GM12878 (cell line): ENCODE results near the gene CDK13. TPM values are rescaled to one million over a fixed set of nuclear protein-coding genes. Genes with fewer than 3 reads are reported as not detected.

ENCODE experiments used
- ATAC-seq: fragments of 200-7000 bp; cut with Tn5 transposase; 3 replicates; pipeline ENCODE4 v1.9.1; 2020; ENCODE audit warnings: mild to moderate bottlenecking, moderate library complexity
- BruUV-seq: library from RNA; stranded (reverse); fragments of 400-500 nt; replicated peaks from 2 replicates; lab custom pipeline; 2021; lab: Mats Ljungman, UMichigan
- CTCF ChIA-PET: fragments of 300-600 bp; sonication (Branson Sonifier 250); formaldehyde crosslinking; extraction: SDS; loops from one replicate; lab custom pipeline; 2021; ENCODE audit warnings: inconsistent platforms; lab: Yijun Ruan, JAX
- POLR2A ChIA-PET: fragments of 350-600 bp; formaldehyde crosslinking; extraction: SDS; loops from one replicate; lab custom pipeline; 2021; ENCODE audit warnings: inconsistent platforms; lab: Charles Lee
- RAD21 ChIA-PET: fragments of 300-600 bp; sonication (Branson Sonifier 250); formaldehyde crosslinking; loops from one replicate; lab custom pipeline; 2023; ENCODE audit warnings: antibody characterized with exemption; ENCODE audit not compliant: unreplicated experiment; lab: Charles Lee
- SMC1A ChIA-PET: fragments of 300-600 bp; sonication (Branson Sonifier 250); formaldehyde crosslinking; loops from one replicate; lab custom pipeline; 2023; ENCODE audit not compliant: unreplicated experiment, uncharacterized antibody; lab: Charles Lee
- DNase-seq: peaks from one replicate; pipeline ENCODE4 v3.0.0-alpha.2; 2011; ENCODE audit warnings: low read depth, low spot score
- FAIRE-seq: peaks from 3 replicates; lab custom pipeline; 2011; peaks lifted over from hg19 to GRCh38; lab: Jason Lieb, UNC
- H2AFZ ChIP-seq: 2 replicates; pipeline ENCODE4 v1.6.0; 2011; ENCODE audit warnings: low read depth, low read length, control low read depth; ENCODE audit not compliant: control insufficient read depth
- H3K27ac ChIP-seq: 2 replicates; pipeline ENCODE4 v1.5.1; 2011; ENCODE audit warnings: control low read depth; ENCODE audit not compliant: control insufficient read depth, insufficient read depth
- H3K27me3 ChIP-seq, 2 experiments: replicated peaks in 1 of 2; 2 replicates each; pipeline versions ENCODE4 v1.6.0 to v1.6.1; 2011; ENCODE audit warnings: low read length in 1 of 2; ENCODE audit not compliant: control insufficient read depth in 2 of 2, insufficient read depth in 2 of 2
- H3K36me3 ChIP-seq, 2 experiments: 2 replicates each; pipeline ENCODE4 v1.5.1; 2011; ENCODE audit warnings: low read length in 1 of 2; ENCODE audit not compliant: control insufficient read depth in 2 of 2, insufficient read depth in 2 of 2
- H3K4me1 ChIP-seq: 2 replicates; pipeline ENCODE4 v1.6.1; 2011; ENCODE audit warnings: mild to moderate bottlenecking, low read length, moderate library complexity, mixed read lengths; ENCODE audit not compliant: control insufficient read depth, insufficient read depth
- H3K4me2 ChIP-seq: 2 replicates; pipeline ENCODE4 v1.6.0; 2011; ENCODE audit warnings: control low read depth; ENCODE audit not compliant: control insufficient read depth, insufficient read depth
- H3K4me3 ChIP-seq: fragments of 200-600 bp; sonication (generic); 2 replicates; pipeline ENCODE4 v1.5.1; 2016
- H3K79me2 ChIP-seq: 2 replicates; pipeline ENCODE4 v1.6.0; 2011; ENCODE audit warnings: low read length; ENCODE audit not compliant: control insufficient read depth, insufficient read depth
- H3K9ac ChIP-seq: 2 replicates; pipeline ENCODE4 v1.8.0; 2011; ENCODE audit warnings: low read length, control low read depth, mixed read lengths; ENCODE audit not compliant: control insufficient read depth, insufficient read depth
- H3K9me3 ChIP-seq: replicated peaks from 3 replicates; pipeline ENCODE4 v1.5.1; 2011; ENCODE audit warnings: mild to moderate bottlenecking, low read length; ENCODE audit not compliant: control insufficient read depth, insufficient read depth
- H4K20me1 ChIP-seq: 2 replicates; pipeline ENCODE4 v1.6.0; 2011; ENCODE audit not compliant: control insufficient read depth, insufficient read depth
- ATF7 ChIP-seq: fragments of 450-650 bp; IDR thresholded peaks from 2 replicates; pipeline ENCODE4 v1.6.1; 2016; ENCODE audit warnings: low read depth, mild to moderate bottlenecking
- CBFB ChIP-seq: IDR thresholded peaks from 2 replicates; pipeline ENCODE4 v1.6.1; 2016; ENCODE audit warnings: antibody characterized with exemption, low read depth
- NFIC ChIP-seq: IDR thresholded peaks from 2 replicates; pipeline ENCODE4 v1.6.1; 2012; ENCODE audit warnings: low read depth, mild to moderate bottlenecking, inconsistent platforms, low read length, moderate library complexity
- RCOR1 ChIP-seq: conservative IDR thresholded peaks from 2 replicates; pipeline ENCODE4 v1.6.1; 2012; ENCODE audit warnings: low read depth, low read length, improper control_type of control experiment
- RELA ChIP-seq: fragments of 450-650 bp; IDR thresholded peaks from 2 replicates; pipeline ENCODE4 v1.8.0; 2014; ENCODE audit warnings: borderline replicate concordance; ENCODE audit not compliant: partially characterized antibody
- STAT3 ChIP-seq: IDR thresholded peaks from 2 replicates; pipeline ENCODE4 v1.6.1; 2011; ENCODE audit warnings: low read depth, low read length, improper control_type of control experiment
- TBL1XR1 ChIP-seq: IDR thresholded peaks from 2 replicates; pipeline ENCODE4 v1.6.1; 2012; ENCODE audit warnings: low read depth, low read length, improper control_type of control experiment
- ZNF217 ChIP-seq: fragments of 450-650 bp; IDR thresholded peaks from 2 replicates; pipeline ENCODE4 v1.6.1; 2017; ENCODE audit warnings: antibody characterized with exemption, mild to moderate bottlenecking
- ZNF622 ChIP-seq: fragments of 450-650 bp; IDR thresholded peaks from 2 replicates; pipeline ENCODE4 v1.6.1; 2017; ENCODE audit warnings: mild to moderate bottlenecking, inconsistent platforms
- WGBS: methylation state at CpG from one replicate; pipeline ENCODE4 v1.1.6; 2016; ENCODE audit warnings: low lambda C conversion rate; ENCODE audit not compliant: insufficient replicate concordance, insufficient coverage; ENCODE audit errors: missing lambda C conversion rate; 5-methylcytosine and 5-hydroxymethylcytosine counted together
- in situ Hi-C: fragments of 300-500 bp; cut with MboI; formaldehyde crosslinking; loops from 9 replicates; pipeline ENCODE4 v1.14.3; 2018; ENCODE audit warnings: mixed read lengths
- intact Hi-C: fragments of 100-400 bp; cut with micrococcal nuclease; formaldehyde crosslinking; loops from one replicate; pipeline ENCODE4 v1.14.2; 2022; ENCODE audit not compliant: unreplicated experiment
- polyA plus RNA-seq, 11 experiments: library from polyadenylated mRNA; depleted of rRNA in 4 of 11; unstranded in 6 of 11; stranded (reverse) in 5 of 11; fragments of >200 nt; fragmentation: Nextera tagmentation in 4 of 11; fragmentation: Illumina TruSeq in 1 of 11; extraction: Ambion mirVana in 4 of 11; extraction: Trizol in 1 of 11; gene quantifications; 1 replicate in 1 of 11; 2 replicates in 10 of 11; pipeline versions ENCODE4 v1.2.1 to v1.2.3, GENCODE V29; 2011 to 2016; ENCODE audit warnings: inconsistent platforms in 2 of 11, missing spikeins in 2 of 11, low read depth in 1 of 11
- total RNA-seq, 4 experiments: library from RNA; depleted of rRNA in 3 of 4; stranded (reverse); fragments of >200 nt in 3 of 4; fragmentation: Illumina TruSeq in 1 of 4; extraction: Trizol in 1 of 4; gene quantifications; 2 replicates each; pipeline versions ENCODE4 v1.2.1 to v1.2.3, GENCODE V29; 2013 to 2021
- TF ChIP-seq, protein P1 (sequence below): IDR thresholded peaks from 2 replicates; pipeline ENCODE4 v1.6.1; 2012; ENCODE audit warnings: low read depth, low read length, improper control_type of control experiment
- TF ChIP-seq, protein P2 (sequence below): IDR thresholded peaks from 2 replicates; pipeline ENCODE4 v1.6.1; 2011; ENCODE audit warnings: low read depth, low read length, improper control_type of control experiment, borderline replicate concordance

The CDK13 gene
- total and polyA plus RNA-seq, 10 of the 15 experiments (the other 5 are each of a cell fraction or from before 2014, with no cell fraction given), result 10.8 to 44.4 (median 28.0) TPM

DNA sequence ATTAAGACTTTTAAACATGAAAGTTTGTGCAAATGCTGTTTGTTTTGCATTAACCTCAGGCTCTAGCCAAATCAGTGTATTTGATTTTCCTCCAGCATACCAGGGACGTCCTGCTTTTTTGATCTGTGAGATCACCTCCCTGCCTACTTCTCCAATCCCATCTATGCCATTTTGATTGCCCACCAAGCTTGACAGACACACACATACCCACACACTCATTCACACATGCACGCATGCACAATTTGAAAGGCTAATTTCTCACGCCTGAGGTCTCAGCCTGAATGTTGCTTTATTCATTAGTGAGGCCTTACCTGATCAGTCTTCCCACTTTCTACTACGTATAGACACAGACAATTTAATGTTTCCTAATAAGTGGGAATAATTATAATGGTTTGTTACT, 53.5 kb downstream of the CDK13 start:
- FAIRE-seq, result no peak
- BruUV-seq, result no TSS peak
- no peak for TF ChIP-seq RCOR1
- no peak for TF ChIP-seq RELA
- TF ChIP-seq CBFB, result no peak
- no peak for TF ChIP-seq STAT3
- no peak for TF ChIP-seq TBL1XR1
- no peak for TF ChIP-seq NFIC
- TF ChIP-seq ZNF622, result no peak
- TF ChIP-seq, protein P1, sequence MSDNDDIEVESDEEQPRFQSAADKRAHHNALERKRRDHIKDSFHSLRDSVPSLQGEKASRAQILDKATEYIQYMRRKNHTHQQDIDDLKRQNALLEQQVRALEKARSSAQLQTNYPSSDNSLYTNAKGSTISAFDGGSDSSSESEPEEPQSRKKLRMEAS, result no peak
- TF ChIP-seq ZNF217, result no peak
- TF ChIP-seq ATF7, result no peak
- TF ChIP-seq, protein P2, sequence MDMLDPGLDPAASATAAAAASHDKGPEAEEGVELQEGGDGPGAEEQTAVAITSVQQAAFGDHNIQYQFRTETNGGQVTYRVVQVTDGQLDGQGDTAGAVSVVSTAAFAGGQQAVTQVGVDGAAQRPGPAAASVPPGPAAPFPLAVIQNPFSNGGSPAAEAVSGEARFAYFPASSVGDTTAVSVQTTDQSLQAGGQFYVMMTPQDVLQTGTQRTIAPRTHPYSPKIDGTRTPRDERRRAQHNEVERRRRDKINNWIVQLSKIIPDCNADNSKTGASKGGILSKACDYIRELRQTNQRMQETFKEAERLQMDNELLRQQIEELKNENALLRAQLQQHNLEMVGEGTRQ, result no peak
- no peak overlapping the region for H3K4me3 ChIP-seq
- no peaks in the 10 kb centered on the region for H4K20me1 ChIP-seq
- intact Hi-C loops (no loop called here), in situ Hi-C loops (no loop called here)
- no peak overlapping the region for H3K4me2 ChIP-seq
- no peak for DNase-seq
- ChIA-PET RAD21 (no interaction called here), CTCF (no interaction called here), POLR2A (interaction anchor here (0.5 to 0.7 kb wide), 3 partner anchors 27 to 521 kb away, joined by 3 to 4 read pairs (median 3); no protein-coding TSS in a partner anchor), SMC1A (no interaction called here)
- no peaks in the 10 kb centered on the region for H3K4me1 ChIP-seq
- no peak for ATAC-seq
- WGBS, result 83% methylated on average over 4 of the region's 4 CpGs
- H2AFZ ChIP-seq, result no peak overlapping the region
- peaks cover 0 to 16% of the 10 kb centered on the region in 2 experiments; a peak in 2 of 4 replicates for H3K36me3 ChIP-seq
- no peak overlapping the region for H3K27ac ChIP-seq
- no peaks in the 10 kb centered on the region for H3K9me3 ChIP-seq
- H3K27me3 ChIP-seq, result no peaks in the 10 kb centered on the region
- no peak overlapping the region for H3K9ac ChIP-seq
- H3K79me2 ChIP-seq, result no peaks in the 10 kb centered on the region; the same call in none of the 2 replicates
